ENCODE results near the gene RNF144A.
"Not testable (repeated sequence)": the region's sequence is repeated elsewhere in the genome, so short reads cannot be mapped to it uniquely, and the experiment has no call there.

The RNF144A gene

GRCh38 chr2:6972067-6972710 is 55.0 kb downstream of the RNF144A start:
- no peak for DNase-seq (ENCODE audit: low read depth)

GRCh38 chr2:6973895-6974545 is 56.8 kb downstream of the RNF144A start:
- DNase-seq (ENCODE audit: low read depth), result no peak

GRCh38 chr2:6975988-6976387 is 58.8 kb downstream of the RNF144A start:
- no peak for DNase-seq (ENCODE audit: low read depth)

- no peak for DNase-seq (ENCODE audit: low read depth)
Measured at GRCh38 chr2:6977113-6977741, 60.0 kb downstream of the RNF144A start.

GRCh38 chr2:6977786-6978185 is 60.6 kb downstream of the RNF144A start:
- no peak for DNase-seq (ENCODE audit: low read depth)

GRCh38 chr2:6978991-6979390 is 61.8 kb downstream of the RNF144A start:
- DNase-seq (ENCODE audit: low read depth), result no peak

- no peak for DNase-seq (ENCODE audit: low read depth)
Measured at GRCh38 chr2:6982449-6982848, 65.2 kb downstream of the RNF144A start.

GRCh38 chr2:6982934-6983589 is 65.8 kb downstream of the RNF144A start:
- DNase-seq (ENCODE audit: low read depth), result no peak

GRCh38 chr2:6986301-6986911 is 69.2 kb downstream of the RNF144A start:
- DNase-seq (ENCODE audit: low read depth), result no peak

- no peak for DNase-seq (ENCODE audit: low read depth)
Measured at GRCh38 chr2:6986912-6987361, 69.7 kb downstream of the RNF144A start.

GRCh38 chr2:6990871-6991270 is 73.7 kb downstream of the RNF144A start:
- DNase-seq (ENCODE audit: low read depth), result no peak

- no peak for DNase-seq (ENCODE audit: low read depth)
Measured at GRCh38 chr2:6992794-6993228, 75.6 kb downstream of the RNF144A start.

- DNase-seq (ENCODE audit: low read depth), result no peak
Measured at GRCh38 chr2:6993229-6993640, 76.0 kb downstream of the RNF144A start.

GRCh38 chr2:6993936-6994335 is 76.7 kb downstream of the RNF144A start:
- DNase-seq (ENCODE audit: low read depth), result no peak

GRCh38 chr2:6994536-6995128 is 77.4 kb downstream of the RNF144A start:
- no peak for DNase-seq (ENCODE audit: low read depth)

- DNase-seq (ENCODE audit: low read depth), result no peak
Measured at GRCh38 chr2:6995391-6996097, 78.3 kb downstream of the RNF144A start.

- no peak for DNase-seq (ENCODE audit: low read depth)
Measured at GRCh38 chr2:6999211-6999877, 82.1 kb downstream of the RNF144A start.

- not testable (repeated sequence) for DNase-seq (ENCODE audit: low read depth)
Measured at GRCh38 chr2:7001395-7001794, 84.2 kb downstream of the RNF144A start.

- DNase-seq (ENCODE audit: low read depth), result no peak
Measured at GRCh38 chr2:7003895-7004294, 86.7 kb downstream of the RNF144A start.

GRCh38 chr2:7004636-7005035 is 87.4 kb downstream of the RNF144A start:
- no peak for DNase-seq (ENCODE audit: low read depth)

GRCh38 chr2:7007488-7007845 is 90.3 kb downstream of the RNF144A start:
- DNase-seq (ENCODE audit: low read depth), result no peak

Data from activated T-helper 1 cell treated with Interleukin-2 at 50 U/mL for 16 hours (primary cell).